ENCODE results near the gene PARL.

GRCh38 chr3:183931881-183932280, 47.2 kb upstream of the PARL start:
- TF ChIP-seq HNRNPUL1 (IDR thresholded peaks at IDR 0.05; ENCODE audit: low read depth, low read length) (no peak), GABPA (IDR thresholded peaks at IDR 0.05; ENCODE audit: low read depth, low read length) (no peak), GABPA (CRISPR knock-in tag; IDR thresholded peaks at IDR 0.05; ENCODE audit: low read depth) (no peak), SUZ12 (IDR thresholded peaks at IDR 0.05; ENCODE audit: low read depth, low read length) (no peak)

All from HepG2 (cell line).